ENCODE measurements around the gene MDK.

MDK gene

DNA sequence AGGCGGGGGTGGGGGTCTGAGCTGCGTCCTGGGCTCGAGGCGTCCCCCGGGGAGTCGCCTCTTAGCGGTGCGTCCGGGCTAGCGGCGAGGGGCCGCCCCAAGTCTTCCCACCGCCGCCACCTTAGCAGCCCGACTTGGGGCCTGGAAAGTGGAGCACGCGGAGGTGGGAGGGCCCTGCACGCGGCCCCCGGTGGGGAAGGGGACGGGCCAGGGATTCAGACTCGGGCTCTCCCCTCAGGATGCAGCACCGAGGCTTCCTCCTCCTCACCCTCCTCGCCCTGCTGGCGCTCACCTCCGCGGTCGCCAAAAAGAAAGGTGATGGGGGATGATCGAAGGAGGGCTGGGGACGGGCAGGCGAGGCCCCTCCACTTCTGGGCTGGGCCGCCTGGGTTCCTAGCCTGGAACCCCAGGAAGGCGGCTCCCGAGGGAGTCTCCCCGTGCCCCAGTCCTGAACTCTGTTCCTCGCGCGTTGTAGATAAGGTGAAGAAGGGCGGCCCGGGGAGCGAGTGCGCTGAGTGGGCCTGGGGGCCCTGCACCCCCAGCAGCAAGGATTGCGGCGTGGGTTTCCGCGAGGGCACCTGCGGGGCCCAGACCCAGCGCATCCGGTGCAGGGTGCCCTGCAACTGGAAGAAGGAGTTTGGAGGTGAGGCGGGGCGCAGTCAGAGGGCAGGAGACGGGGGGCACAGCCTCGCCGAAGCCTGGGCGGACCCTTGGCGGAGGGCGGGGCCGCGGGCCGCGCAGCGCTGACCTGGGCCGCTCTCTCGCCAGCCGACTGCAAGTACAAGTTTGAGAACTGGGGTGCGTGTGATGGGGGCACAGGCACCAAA lies 563 bp downstream of the MDK start:
- DNase-seq (ENCODE audit: low read depth in 2 of 2, low spot score in 1 of 2): no peak

DNA sequence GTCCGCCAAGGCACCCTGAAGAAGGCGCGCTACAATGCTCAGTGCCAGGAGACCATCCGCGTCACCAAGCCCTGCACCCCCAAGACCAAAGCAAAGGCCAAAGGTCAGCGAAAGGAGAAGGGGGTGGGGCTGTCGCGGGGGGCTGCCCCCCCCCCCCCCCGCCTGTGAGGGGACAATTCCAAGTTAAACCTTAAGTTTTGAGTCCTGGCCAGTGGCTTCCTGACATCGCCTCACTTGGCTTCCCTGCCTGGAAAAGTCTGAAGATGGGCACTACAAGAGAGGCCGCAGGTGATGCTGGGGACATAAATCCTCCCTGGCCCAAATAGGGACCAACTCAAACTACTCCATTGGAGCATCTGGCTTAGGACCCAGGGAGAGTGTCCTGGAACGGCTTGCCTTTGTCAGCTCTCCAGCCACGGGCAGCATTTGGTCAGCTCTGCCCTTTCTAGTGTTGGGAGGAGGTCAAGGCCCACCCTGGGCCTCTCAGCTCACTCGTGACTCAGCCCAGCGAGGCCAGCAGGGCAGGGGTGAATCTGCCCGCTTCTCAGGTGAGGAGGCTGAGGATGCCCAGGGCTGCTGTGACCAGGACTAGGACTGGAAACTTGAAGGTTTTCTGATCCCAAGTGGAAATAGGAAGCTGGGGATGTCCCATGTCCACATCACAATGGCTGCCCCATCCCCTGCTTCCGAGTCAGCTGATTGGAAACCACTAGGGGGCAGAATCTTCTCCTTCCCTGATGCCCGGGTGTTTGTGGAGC lies 1.4 kb downstream of the MDK start:
- no peak for DNase-seq (ENCODE audit: low read depth in 2 of 2, low spot score in 1 of 2)

DNA sequence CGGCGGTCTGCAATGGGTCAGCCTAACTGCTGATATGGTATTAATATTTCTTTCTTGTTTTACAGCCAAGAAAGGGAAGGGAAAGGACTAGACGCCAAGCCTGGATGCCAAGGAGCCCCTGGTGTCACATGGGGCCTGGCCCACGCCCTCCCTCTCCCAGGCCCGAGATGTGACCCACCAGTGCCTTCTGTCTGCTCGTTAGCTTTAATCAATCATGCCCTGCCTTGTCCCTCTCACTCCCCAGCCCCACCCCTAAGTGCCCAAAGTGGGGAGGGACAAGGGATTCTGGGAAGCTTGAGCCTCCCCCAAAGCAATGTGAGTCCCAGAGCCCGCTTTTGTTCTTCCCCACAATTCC lies 1.9 kb downstream of the MDK start:
- no peak for DNase-seq (ENCODE audit: low read depth in 2 of 2, low spot score in 1 of 2)

DNA sequence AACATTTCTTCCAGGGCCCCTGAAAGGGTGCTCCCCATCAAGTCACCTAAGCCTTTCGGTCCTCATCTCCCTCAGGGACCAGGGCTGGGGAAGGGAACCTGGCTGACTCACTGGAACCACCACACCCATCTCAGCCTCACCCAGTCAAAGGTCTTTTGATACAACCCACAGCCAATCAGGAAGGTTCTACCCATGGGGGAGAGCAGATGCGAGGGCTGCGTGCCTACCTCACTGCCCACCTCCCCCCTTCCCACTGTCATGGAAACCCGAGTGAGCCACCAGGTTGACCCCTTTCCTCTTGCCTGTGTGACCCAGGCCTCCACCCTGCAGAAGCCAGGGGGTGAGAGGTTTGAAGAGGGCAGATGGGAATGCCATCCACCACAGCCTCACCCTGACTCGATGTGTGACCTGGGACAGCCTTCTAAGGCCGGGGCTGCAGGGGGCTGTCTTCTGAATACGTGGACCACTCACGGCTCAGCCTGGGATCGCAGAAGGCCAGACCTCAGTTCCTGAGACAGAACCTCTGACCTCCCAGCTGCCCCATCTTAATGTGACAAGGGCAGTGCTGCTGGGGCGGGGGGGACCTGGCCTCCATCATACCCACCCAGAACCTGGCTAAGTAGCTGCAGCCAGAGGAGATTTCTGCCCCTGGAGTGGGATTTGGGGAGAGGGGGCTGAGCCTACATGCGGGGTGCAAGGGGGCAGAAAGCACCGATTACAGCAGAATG lies 2.7 kb downstream of the MDK start:
- DNase-seq (ENCODE audit: low read depth in 2 of 2, low spot score in 1 of 2): no peak

DNA sequence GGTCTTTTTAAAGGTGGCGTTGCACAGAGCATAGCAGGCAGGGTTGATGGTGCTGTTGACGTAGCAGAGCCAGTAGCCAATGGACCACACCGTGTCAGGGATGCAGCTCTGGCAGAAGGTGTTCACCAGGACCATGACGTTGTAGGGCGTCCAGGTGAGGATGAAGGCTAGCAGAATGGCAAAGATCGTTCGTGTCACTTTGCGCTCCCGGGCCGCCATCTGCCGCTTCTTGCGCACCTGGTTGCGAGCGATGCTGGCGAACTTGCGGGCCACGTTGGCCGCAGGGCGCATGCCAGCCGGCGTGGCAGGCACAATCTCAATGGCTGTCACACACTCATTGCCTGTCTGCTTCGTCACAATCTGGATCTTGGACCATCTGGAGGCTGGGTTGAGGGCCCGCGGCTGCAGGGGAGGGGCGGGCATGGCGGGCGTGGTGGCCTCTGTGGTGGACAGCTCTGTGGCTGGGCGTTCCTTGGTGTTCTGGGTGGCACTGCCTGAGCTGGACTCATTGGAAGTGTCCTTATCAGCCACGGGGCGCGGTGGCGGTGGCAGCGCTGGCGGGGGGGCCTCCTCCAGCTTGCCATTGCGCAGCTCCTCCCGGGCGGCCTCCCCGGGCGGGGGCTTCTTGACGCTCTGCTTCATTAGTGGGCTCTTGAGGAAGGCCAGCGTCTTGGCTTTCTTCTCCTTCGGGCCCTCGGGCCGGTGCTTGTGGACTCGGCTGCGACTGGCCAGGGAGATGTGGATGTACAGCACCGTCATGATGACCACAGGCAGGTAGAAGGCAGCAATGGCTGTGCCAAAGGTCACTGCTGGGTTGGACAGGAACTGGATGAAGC lies 3.9 kb downstream of the MDK start:
- DNase-seq (ENCODE audit: low read depth in 2 of 2, low spot score in 1 of 2): no peak

DNA sequence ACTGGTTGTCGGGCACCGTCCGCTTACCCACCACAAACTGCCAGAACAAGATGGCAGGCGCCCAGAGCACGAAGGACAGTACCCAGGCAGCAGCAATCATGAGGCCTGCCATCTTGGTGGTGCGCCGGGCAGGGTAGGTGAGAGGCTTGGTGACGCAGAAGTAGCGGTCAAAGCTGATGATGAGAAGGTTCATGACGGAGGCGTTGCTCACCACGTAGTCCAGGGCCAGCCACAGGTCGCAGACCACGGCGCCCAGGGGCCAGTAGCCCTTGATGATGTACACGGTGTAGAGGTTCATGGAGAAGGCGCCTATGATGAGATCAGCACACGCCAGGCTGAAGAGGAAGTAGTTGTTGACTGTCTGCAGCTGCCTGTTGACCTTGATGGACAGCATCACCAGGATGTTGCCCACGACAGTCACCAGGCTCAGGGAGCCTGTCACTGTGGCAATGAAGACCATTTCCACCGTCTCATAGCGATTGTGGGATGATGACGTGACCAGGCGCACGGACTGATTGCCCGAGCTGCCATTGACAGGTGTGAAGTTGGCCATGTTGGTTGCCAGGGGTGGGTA lies 4.6 kb downstream of the MDK start:
- no peak for DNase-seq (ENCODE audit: low read depth in 2 of 2, low spot score in 1 of 2)

DNA sequence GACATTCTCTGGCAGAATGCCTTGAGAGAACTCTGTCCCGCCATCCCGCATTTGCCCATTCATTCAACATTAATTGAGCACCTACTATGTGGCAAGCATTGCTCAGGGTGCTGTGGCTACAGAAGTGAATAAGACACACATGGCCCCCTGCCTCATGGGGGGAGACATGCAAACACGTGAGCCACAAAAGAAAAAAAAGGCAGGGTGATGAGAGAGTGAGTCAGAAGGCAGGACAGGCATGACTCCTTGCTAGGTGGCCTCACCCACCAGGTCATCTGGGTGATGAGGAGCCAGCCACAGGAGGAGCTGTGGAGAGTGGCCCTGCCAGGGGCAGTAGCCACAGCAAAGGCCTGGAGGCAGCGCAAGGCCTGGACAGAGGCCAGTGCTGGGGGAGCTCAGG lies 5.2 kb downstream of the MDK start:
- DNase-seq (ENCODE audit: low read depth in 2 of 2, low spot score in 1 of 2): no peak

DNA sequence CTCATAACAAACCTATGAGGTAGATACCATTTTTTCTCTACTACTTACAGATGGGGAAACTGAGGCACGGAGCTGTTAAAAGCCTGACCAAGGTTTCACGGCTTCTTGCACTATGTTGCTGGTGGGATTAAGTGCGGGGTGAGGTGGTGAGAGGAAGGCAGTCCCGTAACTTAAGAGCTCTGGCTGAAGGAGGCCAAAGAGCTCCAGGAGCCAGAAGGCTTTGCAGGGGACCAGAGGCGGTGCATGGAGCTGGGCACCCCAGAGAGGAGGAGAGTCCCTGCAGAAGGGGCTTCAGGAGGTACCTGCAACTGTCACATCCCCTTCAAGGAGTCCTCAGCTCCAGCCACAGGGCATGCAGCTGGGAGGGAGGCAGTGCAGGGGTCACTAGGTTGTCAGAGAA lies 6.0 kb downstream of the MDK start:
- no peak for DNase-seq (ENCODE audit: low read depth in 2 of 2, low spot score in 1 of 2)

DNA sequence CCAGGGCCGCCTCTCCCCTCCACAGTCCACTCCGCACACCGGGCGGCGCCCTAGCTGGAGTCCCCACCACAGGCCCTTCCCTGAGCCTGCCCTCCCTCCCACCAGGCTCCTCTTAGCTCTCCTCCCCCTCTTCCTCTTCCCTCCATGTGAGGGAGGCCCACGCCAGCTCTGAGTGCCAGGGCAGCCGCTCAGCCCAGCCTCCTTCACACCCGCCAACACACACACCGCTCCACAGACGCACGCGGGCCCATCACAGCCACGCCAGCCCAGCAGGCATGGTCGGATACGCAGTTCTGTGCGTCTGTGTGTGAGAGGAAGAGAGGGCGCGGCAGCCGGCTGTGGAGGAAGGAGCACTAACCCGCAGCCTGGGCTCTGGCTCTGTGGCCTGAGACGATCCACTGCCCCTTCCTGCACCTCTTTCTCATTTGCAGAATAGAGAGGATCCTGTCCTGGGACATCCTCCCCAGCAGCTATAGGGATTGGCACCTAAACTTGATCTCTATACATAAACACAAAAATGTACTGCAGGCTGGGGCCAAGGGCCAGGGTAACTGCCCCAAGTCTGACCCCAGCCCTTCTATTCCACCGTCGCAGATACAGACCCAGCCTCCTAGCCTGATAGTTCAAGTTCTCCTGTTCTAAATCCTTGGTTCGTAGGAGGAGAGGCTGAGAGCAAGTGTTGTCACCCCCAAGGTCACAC lies 6.6 kb downstream of the MDK start:
- DNase-seq (ENCODE audit: low read depth in 2 of 2, low spot score in 1 of 2): no peak

DNA sequence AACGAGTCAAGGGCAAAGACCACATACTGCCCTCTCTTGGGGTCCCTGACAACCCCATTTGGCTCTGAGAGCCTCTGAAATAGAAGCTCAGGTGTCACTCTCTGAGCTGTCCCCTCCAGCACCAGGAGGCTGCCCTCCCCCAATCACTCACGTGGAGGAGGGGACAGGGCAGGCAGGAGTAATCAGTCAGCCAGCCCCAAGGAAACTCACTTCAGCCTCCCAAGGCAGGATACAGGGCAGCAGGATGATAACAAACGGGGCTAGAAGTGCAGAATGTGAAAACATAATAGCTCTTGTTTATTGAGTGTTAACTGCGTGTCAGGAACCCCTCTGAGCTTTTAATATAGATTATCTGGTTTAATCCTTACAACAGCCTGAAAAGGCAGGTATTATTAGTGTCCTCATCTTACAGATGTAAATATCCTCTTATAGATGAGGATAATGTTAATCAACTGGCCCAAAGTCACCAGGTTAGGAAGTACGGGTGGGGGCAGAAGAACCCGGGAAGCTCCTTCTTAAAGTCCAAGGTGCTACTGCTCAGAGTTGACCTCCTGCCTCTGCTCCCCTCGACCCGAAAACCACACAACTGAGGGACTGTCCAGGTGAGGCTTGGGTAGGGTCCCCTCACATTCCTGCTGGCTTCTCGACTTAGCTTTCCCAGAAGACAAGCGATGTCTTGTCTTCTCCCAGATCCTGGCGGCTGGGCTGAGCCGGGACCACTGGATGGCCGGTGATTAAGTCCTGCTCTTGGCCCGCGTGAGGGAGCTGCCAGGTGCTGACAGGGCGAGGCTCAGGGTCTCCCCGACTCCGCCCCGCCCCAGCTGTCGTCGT lies 7.4 kb downstream of the MDK start:
- no peak for DNase-seq (ENCODE audit: low read depth in 2 of 2, low spot score in 1 of 2)

DNA sequence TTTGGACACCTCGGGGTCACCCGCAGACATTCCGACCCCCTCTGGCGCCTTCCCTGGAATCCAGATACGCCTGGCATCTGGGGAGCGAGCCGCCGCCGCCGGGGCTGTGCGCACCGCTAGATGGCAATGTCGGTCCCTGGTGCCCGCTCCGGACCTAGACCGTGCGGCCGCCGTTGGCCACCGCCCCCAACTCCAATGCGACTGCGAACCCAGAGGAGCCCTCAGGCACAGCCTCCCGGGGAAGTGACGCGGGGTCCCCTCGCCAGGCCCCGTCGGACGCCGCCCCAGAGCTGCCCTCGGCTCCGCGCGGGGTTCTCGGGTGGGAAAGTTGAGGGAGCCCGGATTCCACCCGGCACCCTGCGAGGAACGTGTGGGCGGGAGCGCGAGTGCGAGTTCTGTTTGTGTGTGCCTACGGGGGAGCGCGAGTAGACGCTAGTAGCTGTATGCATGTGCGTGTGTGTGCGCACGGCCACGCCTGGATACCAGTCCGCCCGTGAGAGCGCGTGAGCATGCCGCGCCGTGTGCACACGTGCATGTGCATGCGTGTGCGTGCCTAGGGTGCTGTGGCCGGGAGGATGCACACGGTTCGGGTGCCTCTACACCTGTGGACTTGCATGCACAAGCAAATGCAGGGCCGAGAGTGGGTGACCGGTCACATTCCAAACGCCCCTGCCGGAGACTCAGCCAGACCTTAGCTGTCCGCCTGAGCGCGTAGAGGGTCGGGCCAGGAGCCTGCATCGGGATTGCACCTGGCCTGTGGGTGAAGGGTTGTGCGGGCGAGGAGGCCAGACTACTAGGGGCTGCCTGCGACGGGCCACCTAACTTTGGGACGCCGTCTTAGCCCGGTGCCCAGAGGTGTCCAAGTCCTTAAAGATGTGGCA lies 8.2 kb downstream of the MDK start:
- no peak for DNase-seq (ENCODE audit: low read depth in 2 of 2, low spot score in 1 of 2)

DNA sequence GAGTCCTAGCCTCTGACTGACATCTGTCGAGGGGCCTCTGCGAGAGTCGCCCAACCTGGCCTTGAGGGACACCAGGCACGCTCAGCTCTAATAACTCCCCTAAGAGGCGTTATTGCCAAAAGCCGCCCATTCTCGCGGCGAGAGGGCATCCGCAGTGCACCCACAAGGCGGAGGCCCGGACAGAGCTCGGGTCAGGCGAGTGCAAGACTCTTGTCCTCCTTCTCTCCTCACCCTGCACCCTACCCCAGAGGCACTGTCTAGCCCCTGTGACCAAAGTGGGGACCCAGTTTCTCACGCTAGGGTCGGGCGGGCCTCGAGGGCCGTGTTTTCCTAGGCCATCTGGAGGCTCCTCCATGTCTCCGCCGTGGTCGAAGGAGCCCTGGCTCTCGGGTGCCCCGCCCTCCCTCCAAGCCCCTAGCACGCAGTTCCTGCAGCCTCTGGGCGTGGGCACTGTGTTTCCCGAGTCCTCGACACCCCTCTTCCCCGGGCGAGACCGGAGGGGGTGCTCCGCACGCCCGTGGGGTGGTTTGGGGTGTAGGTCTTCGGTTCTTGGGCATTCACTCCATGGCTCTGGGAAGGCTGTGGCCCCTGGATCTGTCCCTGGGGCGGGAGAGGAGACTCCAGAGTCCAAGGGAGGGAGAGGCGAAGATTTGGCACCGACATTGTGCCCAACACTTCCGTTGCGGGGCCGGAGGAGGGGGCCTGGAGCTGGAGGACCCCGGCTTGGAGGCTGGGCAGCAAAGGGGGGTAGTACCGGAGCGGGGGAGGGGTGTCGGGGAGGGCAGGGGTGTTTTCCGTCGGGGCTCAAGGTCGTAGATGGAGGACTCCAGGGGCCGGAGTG lies 9.1 kb downstream of the MDK start:
- DNase-seq (ENCODE audit: low read depth in 2 of 2, low spot score in 1 of 2): no peak

DNA sequence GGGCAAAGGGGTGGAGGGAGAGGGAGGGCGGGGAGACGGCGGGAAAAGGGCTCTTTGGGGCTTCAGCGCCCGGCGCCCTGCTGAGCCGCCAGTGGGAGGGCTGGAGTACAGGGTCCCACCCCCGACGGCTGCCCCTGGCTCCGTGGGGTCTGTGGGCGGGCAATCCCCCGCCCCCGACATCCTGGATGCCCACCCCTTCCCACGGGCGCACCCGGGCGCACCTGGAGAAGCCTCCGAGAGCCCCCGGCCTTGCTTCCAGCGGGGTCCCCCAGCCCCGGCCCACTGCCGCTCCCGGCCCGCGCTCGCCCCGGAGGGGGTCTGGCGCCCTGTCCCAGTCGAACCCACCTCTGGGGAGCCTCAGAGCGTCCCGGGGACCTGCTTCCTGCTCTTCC lies 9.7 kb downstream of the MDK start:
- DNase-seq (ENCODE audit: low read depth in 2 of 2, low spot score in 1 of 2): no peak

DNA sequence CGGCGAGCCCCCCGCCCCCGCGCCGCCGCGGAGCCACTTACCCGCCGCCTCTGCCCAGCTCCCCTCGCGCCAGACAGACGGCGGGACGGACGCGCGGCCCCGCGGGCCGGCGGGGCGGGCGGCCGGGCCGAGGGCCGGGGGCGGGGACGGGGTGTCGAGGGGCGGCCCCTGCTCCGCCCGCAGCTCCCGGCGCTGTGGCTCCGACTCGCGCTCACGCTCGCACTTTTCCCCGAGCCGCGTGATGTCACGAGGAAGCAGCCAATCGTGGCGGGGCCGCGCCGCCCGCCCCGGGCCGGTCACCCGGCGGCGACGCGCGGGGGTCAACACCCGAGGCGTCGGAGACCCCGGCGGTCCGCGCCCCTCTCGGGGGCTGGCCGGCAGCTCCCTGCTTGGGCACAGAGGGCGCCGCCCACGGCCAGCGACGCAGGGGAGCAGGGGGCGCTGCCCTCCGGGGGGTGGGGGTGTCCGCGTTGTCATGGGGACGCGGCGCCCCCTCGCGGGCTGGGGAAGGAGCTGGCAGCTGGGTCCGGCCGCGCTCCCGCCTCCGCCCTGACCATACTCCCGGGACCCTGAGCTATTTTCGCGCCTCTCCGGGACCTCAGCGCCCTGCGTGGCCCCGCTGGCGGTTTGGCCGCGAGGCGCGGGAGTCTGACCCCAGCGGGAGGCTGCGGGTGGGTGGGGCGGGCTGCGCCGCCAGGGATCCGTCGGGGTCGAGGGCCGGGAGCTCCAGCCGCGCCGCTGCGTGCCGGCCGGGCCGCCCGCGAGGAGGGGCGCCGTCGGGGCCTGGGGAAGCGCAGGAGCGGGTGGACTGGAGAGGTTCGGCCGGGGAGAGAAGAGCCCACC lies 10.3 kb downstream of the MDK start, which contains the start of gene CHRM4:
Gene CHRM4, minus strand, starts transcription at position 199 of the 843 bp plus-strand sequence. CDS start 5,219 bp downstream, outside the sequence.
- DNase-seq (ENCODE audit: low read depth in 2 of 2, low spot score in 1 of 2): no peak

DNA sequence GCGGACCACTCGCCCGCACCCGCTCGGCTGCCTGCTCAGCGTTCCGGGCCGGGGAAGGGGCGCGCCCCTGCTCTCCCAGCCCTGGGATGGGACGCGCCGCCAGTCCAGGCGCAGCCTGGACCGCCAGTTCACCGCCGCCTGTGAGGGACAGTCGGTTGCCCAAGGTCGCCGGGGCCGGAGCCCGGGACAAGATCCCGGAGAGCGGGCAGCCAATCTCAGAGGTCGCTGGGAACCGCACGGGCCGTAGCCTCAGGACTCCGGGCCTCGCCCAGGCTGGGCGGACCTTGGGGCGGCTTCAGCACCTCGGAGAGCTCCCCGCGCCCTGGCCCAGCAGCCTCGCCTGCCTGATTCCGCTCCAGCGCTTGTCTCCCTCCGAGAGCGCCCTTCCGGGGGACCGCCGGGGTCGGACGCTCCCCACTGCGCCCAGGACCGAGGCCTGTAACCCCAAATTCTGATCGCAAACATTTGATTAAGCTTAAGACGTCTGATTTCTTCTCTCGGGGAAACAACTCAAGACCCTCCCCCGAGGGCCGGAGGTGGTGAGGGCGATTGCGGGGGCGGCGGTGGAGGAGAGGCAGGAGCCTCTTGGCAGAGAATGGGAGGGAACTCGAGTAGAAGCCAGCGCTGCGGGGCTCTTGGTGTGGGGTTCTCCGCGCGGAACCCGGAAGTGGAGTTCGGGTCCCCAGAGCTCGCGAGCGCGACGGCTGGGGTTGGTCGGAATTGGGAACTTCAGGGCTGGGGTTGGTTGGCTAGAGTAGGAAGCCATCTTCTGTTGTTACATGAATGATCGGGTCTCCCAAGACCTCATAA lies 11.2 kb downstream of the MDK start:
- peak; percentile 38 to 43 for DNase-seq (ENCODE audit: low read depth in 2 of 2, low spot score in 1 of 2)

DNA sequence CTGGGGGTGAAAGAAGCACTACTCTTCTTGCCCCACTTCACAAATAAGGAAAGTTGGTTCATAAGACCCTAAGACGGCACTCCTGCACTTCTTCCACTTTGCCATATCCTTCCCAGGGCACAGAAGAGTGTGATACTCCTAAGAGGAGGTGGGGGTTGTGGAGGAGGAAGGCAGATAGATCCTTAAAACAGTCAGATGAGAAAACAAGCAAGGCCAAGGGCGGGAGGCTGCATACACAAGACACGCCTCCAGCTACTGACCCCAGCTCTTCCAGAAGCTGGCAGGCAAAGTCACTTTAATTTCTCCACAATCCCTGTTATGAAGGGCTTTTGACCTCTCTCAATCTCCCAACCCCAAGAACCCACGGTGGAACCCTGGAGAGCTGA lies 11.8 kb downstream of the MDK start:
- DNase-seq (ENCODE audit: low read depth in 2 of 2, low spot score in 1 of 2): no peak

Measured in stimulated activated CD8-positive, alpha-beta memory T cell treated with anti-CD3 and anti-CD28 coated beads, Interleukin-4, amount 100 ng/mL, for 4 hours (primary cell).